Endodermal cell (in vitro differentiated cells): ENCODE results near the gene TEX264. TPM values are rescaled to one million over a fixed set of nuclear protein-coding genes. Genes with fewer than 3 reads are reported as not detected.

Source experiments
- DNase-seq: peaks from one replicate; pipeline ENCODE4 v3.0.0-alpha.2; 2017
- H3K27ac ChIP-seq: 2 replicates; pipeline ENCODE4 v1.5.1; 2013; ENCODE audit warnings: mild to moderate bottlenecking, low read depth, low read length, moderate library complexity
- H3K27me3 ChIP-seq: 2 replicates; pipeline ENCODE4 v1.6.1; 2013; ENCODE audit warnings: mild to moderate bottlenecking, low read length, moderate library complexity; ENCODE audit not compliant: insufficient read depth, control insufficient read depth, poor library complexity, severe bottlenecking
- H3K36me3 ChIP-seq: 2 replicates; pipeline ENCODE4 v1.7.0; 2013; ENCODE audit warnings: mild to moderate bottlenecking, low read length, moderate library complexity; ENCODE audit not compliant: control insufficient read depth, insufficient read depth
- H3K4me1 ChIP-seq: one replicate; pipeline ENCODE4 v1.7.0; 2013; ENCODE audit warnings: low read length; ENCODE audit not compliant: control insufficient read depth, insufficient read depth
- H3K4me3 ChIP-seq: 2 replicates; pipeline ENCODE4 v1.5.1; 2013; ENCODE audit warnings: mild to moderate bottlenecking, low read length, moderate library complexity
- H3K9ac ChIP-seq: 2 replicates; pipeline ENCODE4 v1.6.1; 2013; ENCODE audit warnings: mild to moderate bottlenecking, low read length, moderate library complexity; ENCODE audit not compliant: poor library complexity, severe bottlenecking; ENCODE audit errors: extremely low read depth
- H3K9me3 ChIP-seq: 2 replicates; pipeline ENCODE4 v1.6.1; 2013; ENCODE audit warnings: mild to moderate bottlenecking, low read length, moderate library complexity; ENCODE audit not compliant: control insufficient read depth
- H3K27ac Mint-ChIP-seq: 2 replicates; pipeline ENCODE4 v1.8.0; 2020; ENCODE audit warnings: mixed read lengths
- H3K27me3 Mint-ChIP-seq: 2 replicates; pipeline ENCODE4 v1.8.0; 2021; ENCODE audit warnings: mild to moderate bottlenecking, mixed read lengths; ENCODE audit not compliant: insufficient read depth
- H3K36me3 Mint-ChIP-seq: 2 replicates; pipeline ENCODE4 v1.8.0; 2020; ENCODE audit warnings: low read depth, mixed read lengths
- H3K4me1 Mint-ChIP-seq: 2 replicates; pipeline ENCODE4 v1.8.0; 2020; ENCODE audit warnings: mixed read lengths
- H3K4me3 Mint-ChIP-seq: 2 replicates; pipeline ENCODE4 v1.8.0; 2020; ENCODE audit warnings: mild to moderate bottlenecking, moderate library complexity, mixed read lengths
- H3K9me3 Mint-ChIP-seq: 2 replicates; pipeline ENCODE4 v1.8.0; 2020; ENCODE audit warnings: mild to moderate bottlenecking, mixed read lengths
- CTCF ChIP-seq: fragments of 200-600 bp; sonication (generic); conservative IDR thresholded peaks from 2 replicates; pipeline ENCODE4 v1.5.0; 2021; ENCODE audit warnings: antibody characterized with exemption, mild to moderate bottlenecking
- WGBS, 2 experiments: methylation state at CpG; one replicate each; pipeline versions ENCODE4 v1.1.5 to v1.1.7; 2013; ENCODE audit warnings: missing lambda C conversion rate in 2 of 2, mixed read lengths in 1 of 2; ENCODE audit not compliant: insufficient coverage in 1 of 2, insufficient read length in 1 of 2; 5-methylcytosine and 5-hydroxymethylcytosine counted together
- total RNA-seq, 2 donors: library from RNA; stranded (reverse); fragmentation: NEBNext Ultra II Directional in 1 of 2; extraction: Animal tissue kit (Norgen Biotek cat#: 25700) in 1 of 2; gene quantifications; 2 replicates in 1 of 2; 3 replicates in 1 of 2; pipeline ENCODE4 v1.2.1, GENCODE V29; 2021

The TEX264 gene
- total RNA-seq, 2 donors from 2014 or later: 21.1 to 24.9 TPM

DNA sequence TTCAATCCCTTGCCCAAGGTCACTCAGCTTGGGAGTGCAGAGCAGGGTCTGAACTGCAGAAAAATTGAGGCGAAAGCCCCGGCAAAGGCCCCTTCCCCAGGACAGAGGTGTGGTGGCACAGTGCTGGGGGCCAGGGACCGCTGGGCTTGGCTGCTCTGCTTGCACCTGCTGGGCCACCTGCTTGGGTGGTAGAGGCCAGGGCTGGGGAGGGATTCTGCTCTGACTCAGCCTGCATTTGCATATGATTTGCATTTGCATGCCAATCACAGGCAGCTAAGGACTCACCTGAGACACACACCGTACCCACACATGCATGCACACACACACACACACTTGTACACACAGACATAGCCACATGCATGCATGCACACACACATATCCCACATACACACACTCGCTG lies 45.8 kb downstream of the TEX264 start:
- WGBS, 2 experiments: 89 to 100% methylated on average over 2 to 5 of the region's 5 CpGs
- Histone ChIP-seq H3K4me3 (no peak overlapping the region), H3K4me1 (no peaks in the 10 kb centered on the region), H3K36me3 (peaks cover 25% of the 10 kb centered on the region), H3K9me3 (no peaks in the 10 kb centered on the region), H3K27ac (no peak overlapping the region), H3K9ac (no peak overlapping the region), H3K27me3 (no peaks in the 10 kb centered on the region)
- no peaks in the 10 kb centered on the region for H3K27me3 Mint-ChIP-seq
- H3K27ac Mint-ChIP-seq: no peak overlapping the region
- peaks cover 21% of the 10 kb centered on the region for H3K36me3 Mint-ChIP-seq
- no peak for TF ChIP-seq CTCF
- H3K9me3 Mint-ChIP-seq: no peaks in the 10 kb centered on the region
- peak; percentile 52 for DNase-seq
- no peak overlapping the region for H3K4me3 Mint-ChIP-seq
- peaks cover 3% of the 10 kb centered on the region for H3K4me1 Mint-ChIP-seq

DNA sequence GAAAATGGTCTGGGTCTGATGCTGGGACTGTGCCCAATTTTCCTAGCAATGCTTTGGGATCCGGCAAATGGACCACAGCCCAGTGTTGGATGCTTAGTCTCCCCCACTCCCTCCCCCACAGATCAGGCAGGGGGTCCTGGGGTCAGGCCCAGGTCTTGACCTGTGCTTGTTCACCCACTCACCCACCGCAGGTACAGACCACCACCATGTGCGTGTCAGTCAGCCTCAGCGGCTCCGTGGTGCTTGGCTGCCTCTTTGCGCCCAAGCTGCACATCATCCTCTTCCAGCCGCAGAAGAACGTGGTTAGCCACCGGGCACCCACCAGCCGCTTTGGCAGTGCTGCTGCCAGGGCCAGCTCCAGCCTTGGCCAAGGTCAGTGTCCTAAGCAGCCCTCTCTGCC lies 46.4 kb downstream of the TEX264 start:
- Mint-ChIP-seq H3K4me3 (no peak overlapping the region), H3K4me1 (peaks cover 3% of the 10 kb centered on the region)

DNA sequence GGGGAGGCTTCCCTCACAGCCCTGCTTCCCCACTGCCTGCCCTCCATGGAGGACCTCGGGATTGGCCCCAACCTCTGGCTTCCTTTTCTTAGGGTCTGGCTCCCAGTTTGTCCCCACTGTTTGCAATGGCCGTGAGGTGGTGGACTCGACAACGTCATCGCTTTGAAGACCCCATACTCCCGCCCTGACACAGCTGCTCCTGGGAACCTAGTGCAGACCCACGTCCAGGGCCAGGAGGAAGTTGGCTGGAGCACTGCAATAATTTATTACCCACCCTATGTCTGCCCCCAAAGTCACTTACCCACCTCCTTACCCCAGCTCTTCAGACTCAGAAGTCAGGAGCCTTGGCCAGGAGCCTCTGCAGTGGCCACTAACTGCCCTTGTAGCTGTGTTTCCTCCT lies 46.9 kb downstream of the TEX264 start:
- no peaks in the 10 kb centered on the region for H3K9me3 ChIP-seq
- no peak overlapping the region for H3K4me3 ChIP-seq
- Mint-ChIP-seq H3K36me3 (peaks cover 21% of the 10 kb centered on the region), H3K27me3 (no peaks in the 10 kb centered on the region), H3K4me3 (no peak overlapping the region), H3K9me3 (peaks cover 2% of the 10 kb centered on the region), H3K27ac (no peak overlapping the region), H3K4me1 (peaks cover 3% of the 10 kb centered on the region)
- H3K9ac ChIP-seq: no peak overlapping the region
- peaks cover 20% of the 10 kb centered on the region for H3K36me3 ChIP-seq
- 90 to 95% methylated on average over 3 to 7 of the region's 7 CpGs for WGBS, 2 experiments
- TF ChIP-seq CTCF: no peak
- no peaks in the 10 kb centered on the region for H3K4me1 ChIP-seq
- DNase-seq: peak; percentile 32
- no peaks in the 10 kb centered on the region for H3K27me3 ChIP-seq
- H3K27ac ChIP-seq: no peak overlapping the region

More for the DNA sequence above, 46.4 kb downstream of the TEX264 start:
- Mint-ChIP-seq H3K27me3 (no peaks in the 10 kb centered on the region), H3K9me3 (peaks cover under 1% of the 10 kb centered on the region), H3K27ac (no peak overlapping the region), H3K36me3 (peaks cover 21% of the 10 kb centered on the region)
- no peak overlapping the region for H3K9ac ChIP-seq
- H3K4me3 ChIP-seq: no peak overlapping the region
- 91 to 96% methylated on average over 10 of the region's 10 CpGs for WGBS, 2 experiments
- peaks cover 22% of the 10 kb centered on the region for H3K36me3 ChIP-seq
- no peaks in the 10 kb centered on the region for H3K9me3 ChIP-seq
- H3K27me3 ChIP-seq: no peaks in the 10 kb centered on the region
- H3K27ac ChIP-seq: no peak overlapping the region
- TF ChIP-seq CTCF: no peak
- peak; percentile 32 for DNase-seq
- H3K4me1 ChIP-seq: no peaks in the 10 kb centered on the region
